OCI-LY1 (cell line): Measurements from ENCODE around the gene CNRIP1.

Experiments used
- H2AFZ ChIP-seq: fragments of 200-600 bp; sonication (generic), shearing (Covaris generic); 2 replicates; pipeline ENCODE4 v1.6.0; 2014; ENCODE audit warnings: antibody characterized with exemption, mild to moderate bottlenecking, low read length
- H3F3A ChIP-seq: fragments of 200-600 bp; sonication (generic), shearing (Covaris generic); 2 replicates; pipeline ENCODE4 v1.6.0; 2014; ENCODE audit warnings: mild to moderate bottlenecking, antibody characterized with exemption, low read length, moderate library complexity; ENCODE audit not compliant: insufficient read depth
- H3K27ac ChIP-seq: fragments of 200-600 bp; sonication (generic); 2 replicates; pipeline ENCODE4 v1.5.1; 2014; ENCODE audit warnings: low read length, mixed run types, mild to moderate bottlenecking, low read depth; ENCODE audit not compliant: poor library complexity, severe bottlenecking
- H3K27me3 ChIP-seq: fragments of 200-600 bp; sonication (generic); 2 replicates; pipeline ENCODE4 v1.6.0; 2014; ENCODE audit warnings: antibody characterized with exemption, mild to moderate bottlenecking, low read length, moderate library complexity; ENCODE audit not compliant: insufficient read depth
- H3K36me3 ChIP-seq: fragments of 200-600 bp; sonication (generic); 2 replicates; pipeline ENCODE4 v1.6.1; 2014; ENCODE audit warnings: mild to moderate bottlenecking, antibody characterized with exemption, low read length, moderate library complexity, mixed read lengths; ENCODE audit not compliant: insufficient read depth
- H3K4me1 ChIP-seq: fragments of 200-600 bp; sonication (generic); 2 replicates; pipeline ENCODE4 v1.5.1; 2014; ENCODE audit warnings: mild to moderate bottlenecking, low read length, moderate library complexity; ENCODE audit not compliant: insufficient read depth, severe bottlenecking
- H3K4me2 ChIP-seq: fragments of 200-600 bp; sonication (generic), shearing (Covaris generic); 2 replicates; pipeline ENCODE4 v1.6.1; 2014; ENCODE audit warnings: low read length
- H3K4me3 ChIP-seq: fragments of 200-600 bp; sonication (generic); 2 replicates; pipeline ENCODE4 v1.5.1; 2014; ENCODE audit warnings: low read length, low read depth, mild to moderate bottlenecking, mixed read lengths; ENCODE audit not compliant: poor library complexity, severe bottlenecking
- H3K79me2 ChIP-seq: fragments of 200-600 bp; shearing (Covaris generic); 2 replicates; pipeline ENCODE4 v1.6.1; 2016; ENCODE audit warnings: mixed run types, low read length, mixed read lengths; ENCODE audit not compliant: insufficient read depth
- H3K9ac ChIP-seq: fragments of 200-600 bp; sonication (generic), shearing (Covaris generic); 2 replicates; pipeline ENCODE4 v1.6.1; 2014; ENCODE audit warnings: mild to moderate bottlenecking, low read length, mixed read lengths
- H3K9me2 ChIP-seq: fragments of 200-600 bp; sonication (generic), shearing (Covaris generic); 2 replicates; pipeline ENCODE4 v1.6.1; 2014; ENCODE audit warnings: low read depth, mild to moderate bottlenecking, low read length, mixed read lengths
- H3K9me3 ChIP-seq: fragments of 200-600 bp; shearing (Covaris generic); 2 replicates; pipeline ENCODE4 v1.6.1; 2014; ENCODE audit warnings: low read length, mixed read lengths
- H4K20me1 ChIP-seq: fragments of 200-600 bp; sonication (generic), shearing (Covaris generic); 2 replicates; pipeline ENCODE4 v1.6.0; 2016; ENCODE audit warnings: mild to moderate bottlenecking, low read length; ENCODE audit not compliant: insufficient read depth
- EZH2 ChIP-seq: fragments of 200-600 bp; sonication (generic), shearing (Covaris generic); IDR thresholded peaks from 2 replicates; pipeline ENCODE4 v1.8.0; 2017; ENCODE audit warnings: borderline replicate concordance, mixed run types, mild to moderate bottlenecking, antibody characterized with exemption, low read length, moderate library complexity, mixed read lengths
- TF ChIP-seq, protein P1 (sequence below): fragments of 200-600 bp; sonication (generic), shearing (Covaris generic); IDR thresholded peaks from 2 replicates; pipeline ENCODE4 v1.5.1; 2017; ENCODE audit warnings: mild to moderate bottlenecking, antibody characterized with exemption, low read length, moderate library complexity, mixed read lengths

The CNRIP1 gene

DNA sequence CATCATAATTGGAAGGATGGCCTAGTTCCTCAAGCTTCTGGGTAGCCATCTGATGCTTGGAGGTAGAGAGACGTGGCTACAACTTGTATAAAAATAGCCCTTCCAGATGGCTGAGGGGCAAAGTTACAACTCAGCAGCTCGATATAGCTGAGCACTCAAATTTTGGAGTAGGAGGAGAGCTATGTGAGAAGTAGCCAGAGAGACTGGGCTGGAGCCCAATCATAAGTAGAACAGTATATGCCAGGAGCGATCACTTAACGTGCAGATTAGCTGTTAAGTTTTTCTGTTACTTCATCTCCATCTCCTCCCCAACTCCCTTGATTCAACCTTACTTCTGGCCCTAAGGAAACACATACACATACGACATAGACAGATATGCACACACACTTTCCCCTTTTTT, 28.8 kb downstream of the CNRIP1 start:
- Histone ChIP-seq H2AFZ (no peak overlapping the region), H4K20me1 (no peaks in the 10 kb centered on the region), H3F3A (no peaks in the 10 kb centered on the region), H3K79me2 (no peaks in the 10 kb centered on the region), H3K9me2 (no peaks in the 10 kb centered on the region), H3K4me1 (peaks cover 7% of the 10 kb centered on the region), H3K27ac (no peak overlapping the region), H3K36me3 (no peaks in the 10 kb centered on the region), H3K27me3 (no peaks in the 10 kb centered on the region), H3K9ac (no peak overlapping the region), H3K4me2 (no peak overlapping the region), H3K9me3 (no peaks in the 10 kb centered on the region), H3K4me3 (no peak overlapping the region)
- no peak for TF ChIP-seq EZH2
- TF ChIP-seq, protein P1, sequence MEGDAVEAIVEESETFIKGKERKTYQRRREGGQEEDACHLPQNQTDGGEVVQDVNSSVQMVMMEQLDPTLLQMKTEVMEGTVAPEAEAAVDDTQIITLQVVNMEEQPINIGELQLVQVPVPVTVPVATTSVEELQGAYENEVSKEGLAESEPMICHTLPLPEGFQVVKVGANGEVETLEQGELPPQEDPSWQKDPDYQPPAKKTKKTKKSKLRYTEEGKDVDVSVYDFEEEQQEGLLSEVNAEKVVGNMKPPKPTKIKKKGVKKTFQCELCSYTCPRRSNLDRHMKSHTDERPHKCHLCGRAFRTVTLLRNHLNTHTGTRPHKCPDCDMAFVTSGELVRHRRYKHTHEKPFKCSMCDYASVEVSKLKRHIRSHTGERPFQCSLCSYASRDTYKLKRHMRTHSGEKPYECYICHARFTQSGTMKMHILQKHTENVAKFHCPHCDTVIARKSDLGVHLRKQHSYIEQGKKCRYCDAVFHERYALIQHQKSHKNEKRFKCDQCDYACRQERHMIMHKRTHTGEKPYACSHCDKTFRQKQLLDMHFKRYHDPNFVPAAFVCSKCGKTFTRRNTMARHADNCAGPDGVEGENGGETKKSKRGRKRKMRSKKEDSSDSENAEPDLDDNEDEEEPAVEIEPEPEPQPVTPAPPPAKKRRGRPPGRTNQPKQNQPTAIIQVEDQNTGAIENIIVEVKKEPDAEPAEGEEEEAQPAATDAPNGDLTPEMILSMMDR = no peak

DNA sequence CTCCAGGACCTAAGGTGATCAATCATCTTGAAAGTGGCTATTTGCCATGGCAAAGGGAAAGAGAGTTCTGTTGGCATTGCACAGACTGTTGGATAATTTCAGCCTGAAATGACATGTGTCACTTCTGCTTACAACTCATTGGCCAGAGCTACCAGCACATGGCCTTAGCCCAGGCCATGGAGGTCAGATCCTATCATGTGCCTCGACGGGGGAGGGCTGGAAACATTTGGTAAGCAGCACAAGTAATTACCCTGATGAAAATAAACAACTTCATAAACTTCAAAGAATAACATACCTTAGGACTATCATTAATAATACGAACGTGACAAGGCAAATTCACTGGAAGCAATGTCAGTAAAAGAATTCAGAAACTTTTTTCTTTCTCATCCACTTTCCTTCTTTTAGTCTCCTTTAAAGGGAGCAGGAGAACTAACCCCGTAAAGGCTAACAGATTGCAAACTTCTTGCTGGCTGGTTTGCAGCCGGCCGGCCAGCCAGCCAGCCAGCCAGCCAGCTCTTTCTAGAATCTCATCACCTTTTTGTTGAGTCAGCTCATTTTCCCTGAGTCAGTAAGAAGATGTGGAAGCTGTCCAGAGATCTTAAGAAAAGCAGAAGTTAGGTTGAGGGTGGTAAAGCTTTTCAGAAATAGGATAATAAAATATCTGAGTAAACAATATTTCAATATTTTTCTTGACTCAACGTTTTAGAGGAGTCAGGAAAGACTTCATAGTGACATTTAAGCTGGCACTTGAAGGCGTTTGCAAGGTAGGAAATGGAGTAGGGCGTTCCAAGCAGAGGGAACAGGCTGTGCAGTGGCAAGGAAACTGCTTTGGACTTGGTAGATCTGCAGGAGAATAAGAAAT, 31.9 kb downstream of the CNRIP1 start:
- Histone ChIP-seq H3K27ac (no peak overlapping the region), H4K20me1 (no peaks in the 10 kb centered on the region), H3K9me3 (no peaks in the 10 kb centered on the region), H3K4me1 (no peaks in the 10 kb centered on the region), H3F3A (no peaks in the 10 kb centered on the region), H3K9me2 (no peaks in the 10 kb centered on the region), H2AFZ (no peak overlapping the region), H3K4me2 (no peak overlapping the region), H3K9ac (no peak overlapping the region), H3K27me3 (no peaks in the 10 kb centered on the region), H3K79me2 (no peaks in the 10 kb centered on the region), H3K4me3 (no peak overlapping the region), H3K36me3 (no peaks in the 10 kb centered on the region)
- TF ChIP-seq, protein P1 = no peak
- no peak for TF ChIP-seq EZH2

DNA sequence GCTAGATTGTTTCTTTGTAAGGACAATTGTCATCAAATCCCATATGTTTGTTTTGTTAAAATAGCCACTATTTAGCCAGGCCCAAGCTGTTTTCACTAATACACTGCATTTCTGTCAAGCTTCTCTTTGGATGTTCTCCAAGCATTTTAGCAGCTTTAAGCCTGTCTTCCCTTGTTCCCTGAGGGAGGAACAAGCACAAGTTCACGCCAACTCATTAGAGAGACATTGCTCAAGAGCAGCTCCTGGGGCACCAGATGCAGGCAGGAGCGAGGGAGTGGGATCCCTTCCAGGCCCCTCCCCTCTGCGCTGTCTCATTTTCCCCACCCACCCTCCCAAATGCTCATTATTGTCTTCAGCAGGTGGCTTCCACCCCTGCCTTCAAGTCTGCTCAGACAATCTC, 34.9 kb downstream of the CNRIP1 start:
- Histone ChIP-seq H3F3A (no peaks in the 10 kb centered on the region), H3K9me2 (no peaks in the 10 kb centered on the region), H3K36me3 (no peaks in the 10 kb centered on the region), H3K9me3 (no peaks in the 10 kb centered on the region), H3K27ac (no peak overlapping the region), H3K4me2 (no peak overlapping the region), H3K4me1 (peaks cover 3% of the 10 kb centered on the region), H2AFZ (no peak overlapping the region), H3K9ac (no peak overlapping the region), H3K4me3 (no peak overlapping the region), H3K79me2 (no peaks in the 10 kb centered on the region), H3K27me3 (no peaks in the 10 kb centered on the region), H4K20me1 (no peaks in the 10 kb centered on the region)
- TF ChIP-seq, protein P1 = no peak
- TF ChIP-seq EZH2 = no peak
